ENCODE results near the gene PLEKHG2.

DNA sequence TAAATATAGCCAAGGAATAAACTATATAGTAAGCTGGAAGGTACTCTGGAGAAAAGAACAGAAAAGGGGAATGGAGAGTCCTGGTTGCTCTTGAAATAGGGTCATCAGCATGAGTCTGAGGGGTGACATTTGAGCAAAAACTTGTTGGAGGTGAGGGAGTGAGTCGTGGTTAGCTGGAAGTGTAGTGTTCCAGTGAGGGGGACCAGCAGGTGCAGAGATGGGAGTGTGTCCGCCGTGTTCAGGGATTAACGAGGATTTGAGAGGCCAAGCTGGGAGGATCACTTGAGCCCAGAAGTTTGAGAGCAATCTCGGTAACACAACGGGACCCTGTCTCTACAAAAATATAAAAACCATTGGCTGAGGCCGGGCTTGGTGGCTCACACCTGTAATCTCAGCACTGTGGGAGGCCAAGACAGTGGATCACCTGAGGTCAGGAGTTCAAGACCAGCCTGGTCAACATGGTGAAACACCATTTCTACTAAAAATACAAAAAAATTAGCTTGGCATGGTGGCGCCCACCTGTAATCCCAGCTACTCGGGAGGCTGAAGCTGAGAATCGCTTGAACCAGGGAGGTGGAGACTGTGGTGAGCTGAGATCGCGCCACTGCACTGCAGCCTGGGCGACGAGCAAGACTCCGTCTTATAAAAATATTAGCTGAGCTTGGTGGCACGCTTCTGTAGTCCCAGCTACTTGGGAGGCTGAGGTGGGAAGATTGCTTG lies 34.1 kb downstream of the PLEKHG2 start:
- TF ChIP-seq, protein P1, sequence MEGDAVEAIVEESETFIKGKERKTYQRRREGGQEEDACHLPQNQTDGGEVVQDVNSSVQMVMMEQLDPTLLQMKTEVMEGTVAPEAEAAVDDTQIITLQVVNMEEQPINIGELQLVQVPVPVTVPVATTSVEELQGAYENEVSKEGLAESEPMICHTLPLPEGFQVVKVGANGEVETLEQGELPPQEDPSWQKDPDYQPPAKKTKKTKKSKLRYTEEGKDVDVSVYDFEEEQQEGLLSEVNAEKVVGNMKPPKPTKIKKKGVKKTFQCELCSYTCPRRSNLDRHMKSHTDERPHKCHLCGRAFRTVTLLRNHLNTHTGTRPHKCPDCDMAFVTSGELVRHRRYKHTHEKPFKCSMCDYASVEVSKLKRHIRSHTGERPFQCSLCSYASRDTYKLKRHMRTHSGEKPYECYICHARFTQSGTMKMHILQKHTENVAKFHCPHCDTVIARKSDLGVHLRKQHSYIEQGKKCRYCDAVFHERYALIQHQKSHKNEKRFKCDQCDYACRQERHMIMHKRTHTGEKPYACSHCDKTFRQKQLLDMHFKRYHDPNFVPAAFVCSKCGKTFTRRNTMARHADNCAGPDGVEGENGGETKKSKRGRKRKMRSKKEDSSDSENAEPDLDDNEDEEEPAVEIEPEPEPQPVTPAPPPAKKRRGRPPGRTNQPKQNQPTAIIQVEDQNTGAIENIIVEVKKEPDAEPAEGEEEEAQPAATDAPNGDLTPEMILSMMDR (conservative IDR thresholded peaks at IDR 0.05; ENCODE audit: low read length) = no peak
- TF ChIP-seq EZH2phosphoT487 (IDR thresholded peaks at IDR 0.05; ENCODE audit: borderline replicate concordance, low read depth, low read length) = no peak

Data from OCI-LY7 (cell line).